Measurements from ENCODE around the gene AFAP1.

- TF ChIP-seq CTCF (IDR thresholded peaks at IDR 0.05) (no peak), POLR2A (IDR thresholded peaks at IDR 0.05) (no peak)
Measured at GRCh38 chr4:7801001-7801400, 138.7 kb downstream of the AFAP1 start.
